Small intestine (tissue), 7 donors: ENCODE measurements around the gene DNAJB6. TPM values are rescaled to one million over a fixed set of nuclear protein-coding genes. Genes with fewer than 3 reads are reported as not detected.

Experiments
- DNase-seq, 2 donors: peaks; one replicate each; pipeline versions ENCODE4 v3.0.0 to v3.0.0-alpha.2; 2013
- FAIRE-seq: peaks from 2 replicates; lab custom pipeline; 2012; peaks lifted over from hg19 to GRCh38; lab: Jason Lieb, UNC
- H3K27ac ChIP-seq, 3 donors: one replicate each; pipeline ENCODE4 v1.5.1; 2013; ENCODE audit warnings: low read length in 2 of 3, mild to moderate bottlenecking in 2 of 3, control low read depth in 1 of 3, inconsistent platforms in 1 of 3, low read depth in 1 of 3, moderate library complexity in 1 of 3
- H3K27me3 ChIP-seq, 3 donors: one replicate each; pipeline ENCODE4 v1.6.1; 2013; ENCODE audit warnings: low read length in 3 of 3, inconsistent platforms in 1 of 3; ENCODE audit not compliant: control insufficient read depth in 3 of 3, insufficient read depth in 3 of 3
- H3K36me3 ChIP-seq, 3 donors: one replicate each; pipeline ENCODE4 v1.6.1; 2013; ENCODE audit warnings: low read length in 3 of 3, inconsistent platforms in 1 of 3, low read depth in 1 of 3, mild to moderate bottlenecking in 1 of 3, moderate library complexity in 1 of 3; ENCODE audit not compliant: control insufficient read depth in 3 of 3, insufficient read depth in 2 of 3
- H3K4me1 ChIP-seq, 3 donors: one replicate each; pipeline ENCODE4 v1.6.1; 2013; ENCODE audit warnings: low read length in 2 of 3, inconsistent platforms in 1 of 3, low read depth in 1 of 3, mild to moderate bottlenecking in 1 of 3, moderate library complexity in 1 of 3; ENCODE audit not compliant: control insufficient read depth in 3 of 3, insufficient read depth in 2 of 3
- H3K4me3 ChIP-seq, 3 donors: one replicate each; pipeline ENCODE4 v1.5.1; 2013; ENCODE audit warnings: low read length in 3 of 3, control low read depth in 1 of 3, inconsistent platforms in 1 of 3, low read depth in 1 of 3, mild to moderate bottlenecking in 1 of 3, moderate library complexity in 1 of 3
- H3K9me3 ChIP-seq, 2 donors: one replicate each; pipeline ENCODE4 v1.6.1; 2013; ENCODE audit warnings: low read depth in 1 of 2, low read length in 1 of 2; ENCODE audit not compliant: control insufficient read depth in 2 of 2, insufficient read depth in 1 of 2
- WGBS, 3 donors: extraction: QIAGEN DNeasy Blood & Tissue Kit; methylation state at CpG; one replicate each; pipeline ENCODE4 v1.1.7; 2013; 5-methylcytosine and 5-hydroxymethylcytosine counted together
- polyA plus RNA-seq, 4 donors: library from polyadenylated mRNA; stranded (reverse) in 3 of 4; unstranded in 1 of 4; fragments of 200-250 nt in 3 of 4; fragments of 120-200 nt in 1 of 4; gene quantifications; one replicate each; pipeline versions ENCODE4 v1.2.1 to v1.2.3, GENCODE V29; 2013
- donor health status: healthy with polysubstance abuse.
- donor health status: control.
- donor health status: control.
- donor health status: Bipolar disorder and iron deficiency.
- donor health status: healthy.

The DNAJB6 gene
- polyA plus RNA-seq, 4 donors: 61.7 to 88.1 (median 66.9) TPM

DNA sequence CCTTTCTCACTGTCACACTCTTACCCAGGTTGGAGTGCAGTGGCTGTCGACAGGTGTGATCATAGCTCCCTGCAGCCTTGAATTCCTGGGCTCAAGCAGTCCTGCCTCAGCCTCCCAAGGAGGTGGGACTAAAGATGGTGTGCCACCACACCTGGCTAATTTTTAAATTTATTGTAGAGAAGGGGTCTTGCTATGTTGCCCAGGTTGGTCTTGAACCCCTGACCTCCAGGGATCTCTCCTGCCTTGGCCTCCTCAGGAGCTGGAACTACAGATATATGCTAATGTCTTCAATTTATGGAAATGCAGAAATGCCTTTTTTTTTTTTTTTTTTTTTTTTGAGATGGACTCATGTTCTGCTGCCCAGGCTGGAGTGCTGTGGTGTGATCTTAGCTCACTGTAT, 42.7 kb downstream of the DNAJB6 start:
- 98 to 100% (median 100%) methylated on average over 1 of the region's 1 CpG for WGBS, 3 donors
- Histone ChIP-seq H3K36me3 (peaks cover 4 to 42% (median 11%) of the 10 kb centered on the region in 3 donors), H3K27ac (no peak overlapping the region), H3K4me1 (peaks cover 0 to 2% (median 0%) of the 10 kb centered on the region in 3 donors), H3K4me3 (no peak overlapping the region), H3K9me3 (no peaks in the 10 kb centered on the region), H3K27me3 (no peaks in the 10 kb centered on the region)
- DNase-seq (no peak), FAIRE-seq (no peak)

- Histone ChIP-seq H3K36me3 (peaks cover 4 to 44% (median 16%) of the 10 kb centered on the region in 3 donors), H3K27ac (no peak overlapping the region), H3K4me3 (no peak overlapping the region), H3K27me3 (no peaks in the 10 kb centered on the region), H3K4me1 (no peaks in the 10 kb centered on the region), H3K9me3 (no peaks in the 10 kb centered on the region)
- no peak for FAIRE-seq
- WGBS, 3 donors: 85 to 92% (median 89%) methylated on average over 7 of the region's 7 CpGs
- no peak for DNase-seq
These were observed 43.6 kb downstream of the DNAJB6 start for GRCh38 chr7:157380416-157380815.

GRCh38 chr7:157383868-157384267, 47.1 kb downstream of the DNAJB6 start:
- Histone ChIP-seq H3K36me3 (peaks cover 4 to 39% (median 18%) of the 10 kb centered on the region in 3 donors), H3K9me3 (no peaks in the 10 kb centered on the region), H3K27me3 (no peaks in the 10 kb centered on the region), H3K4me3 (no peak overlapping the region), H3K4me1 (no peaks in the 10 kb centered on the region), H3K27ac (no peak overlapping the region)
- WGBS, 3 donors: 94 to 96% (median 94%) methylated on average over 5 of the region's 5 CpGs
- DNase-seq (no peak), FAIRE-seq (no peak)

GRCh38 chr7:157384301-157384700, 47.5 kb downstream of the DNAJB6 start:
- 66 to 72% (median 71%) methylated on average over 9 of the region's 9 CpGs for WGBS, 3 donors
- Histone ChIP-seq H3K36me3 (peaks cover 4 to 39% (median 18%) of the 10 kb centered on the region in 3 donors), H3K27me3 (no peaks in the 10 kb centered on the region), H3K4me3 (no peak overlapping the region), H3K27ac (no peak overlapping the region), H3K4me1 (no peaks in the 10 kb centered on the region), H3K9me3 (no peaks in the 10 kb centered on the region)
- FAIRE-seq (no peak), DNase-seq (peak in 1 of 2 donors; percentile 20)

- no peaks in the 10 kb centered on the region for H3K4me1 ChIP-seq
- peak overlapping the region in 1 of 3 donors; percentile 82 for H3K27ac ChIP-seq
- no peaks in the 10 kb centered on the region for H3K27me3 ChIP-seq
- DNase-seq: peak; percentile 63 to 73
- no peak for FAIRE-seq
- peaks cover 7 to 49% (median 18%) of the 10 kb centered on the region in 3 donors for H3K36me3 ChIP-seq
- 52 to 82% (median 70%) methylated on average over 23 of the region's 23 CpGs for WGBS, 3 donors
- no peaks in the 10 kb centered on the region for H3K9me3 ChIP-seq
- H3K4me3 ChIP-seq: no peak overlapping the region
These were observed 50.4 kb downstream of the DNAJB6 start for GRCh38 chr7:157386979-157387800.

DNA sequence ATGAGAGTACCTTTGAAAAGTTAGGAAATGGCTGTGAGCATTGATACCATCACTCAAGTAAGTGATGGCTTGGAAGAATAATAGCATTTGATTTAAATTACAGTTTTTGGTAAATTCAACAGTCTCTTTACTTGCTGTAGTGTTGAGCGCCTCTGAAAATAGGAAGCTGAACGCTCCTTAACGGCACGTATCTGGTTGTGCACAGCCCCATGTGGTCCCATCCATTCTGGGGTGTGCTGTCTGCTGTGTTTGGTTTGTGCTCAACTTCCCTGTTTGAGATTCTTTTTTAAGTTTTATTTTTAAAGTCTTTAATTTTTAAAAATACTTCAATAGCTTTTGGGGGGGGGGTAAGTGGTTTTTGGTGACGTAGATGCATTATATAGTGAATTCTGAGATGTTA, 51.5 kb downstream of the DNAJB6 start:
- Histone ChIP-seq H3K9me3 (no peaks in the 10 kb centered on the region), H3K4me1 (no peaks in the 10 kb centered on the region), H3K27ac (no peak overlapping the region), H3K4me3 (no peak overlapping the region), H3K27me3 (no peaks in the 10 kb centered on the region), H3K36me3 (peaks cover 7 to 44% (median 16%) of the 10 kb centered on the region in 3 donors)
- DNase-seq: no peak
- WGBS, 3 donors: 95 to 99% (median 96%) methylated on average over 5 of the region's 5 CpGs
- FAIRE-seq: no peak

DNA sequence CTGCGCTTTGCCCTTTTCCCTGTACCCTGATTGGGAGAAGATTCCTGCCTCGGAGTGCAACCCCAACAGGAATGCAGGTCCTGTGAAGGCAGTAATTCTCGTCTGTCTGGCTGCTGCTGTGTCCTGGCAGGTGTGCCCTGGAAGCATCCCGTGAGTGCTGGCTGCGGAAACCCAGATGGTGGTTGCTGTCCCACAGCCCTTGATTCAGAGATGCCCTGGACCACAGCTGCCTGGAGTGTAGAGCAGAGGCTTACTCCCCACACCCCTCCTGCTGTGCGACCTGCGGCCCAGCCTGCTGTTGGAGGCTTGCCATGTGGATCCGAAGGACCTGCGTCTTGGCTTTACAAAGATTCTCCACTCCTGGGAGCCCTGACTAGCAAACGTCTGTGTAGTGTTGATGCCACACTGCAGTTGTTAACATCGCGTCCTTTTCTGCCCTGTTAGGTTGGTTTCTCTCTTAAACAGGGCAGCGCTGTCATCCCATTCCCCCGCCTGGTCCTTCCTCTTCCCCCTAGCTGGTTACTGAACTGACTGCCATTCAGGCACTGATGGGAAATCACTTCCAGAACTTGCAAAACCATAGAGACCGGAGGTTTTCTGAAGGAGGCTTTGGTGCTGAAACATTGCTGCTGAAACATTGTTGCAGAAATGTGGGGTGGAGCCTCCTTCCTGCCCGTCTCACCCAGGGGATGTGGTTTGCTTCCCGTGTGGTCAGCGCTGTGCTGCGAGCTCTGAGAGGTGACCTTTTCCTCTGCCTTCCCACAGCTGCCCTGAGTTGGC, 53.3 kb downstream of the DNAJB6 start:
- Histone ChIP-seq H3K27me3 (no peaks in the 10 kb centered on the region), H3K36me3 (peaks cover 4 to 39% (median 7%) of the 10 kb centered on the region in 3 donors), H3K9me3 (no peaks in the 10 kb centered on the region), H3K4me1 (no peaks in the 10 kb centered on the region), H3K27ac (no peak overlapping the region), H3K4me3 (no peak overlapping the region)
- FAIRE-seq: no peak
- DNase-seq: no peak
- WGBS, 3 donors: 73 to 81% (median 75%) methylated on average over 19 of the region's 19 CpGs

- H3K36me3 ChIP-seq: peaks cover 4 to 44% (median 7%) of the 10 kb centered on the region in 3 donors
- DNase-seq (no peak), FAIRE-seq (no peak)
- H3K27ac ChIP-seq: no peak overlapping the region
- no peak overlapping the region for H3K4me3 ChIP-seq
- no peaks in the 10 kb centered on the region for H3K4me1 ChIP-seq
- 91 to 94% (median 94%) methylated on average over 15 of the region's 15 CpGs for whole genome bisulfite sequencing, 3 donors
- H3K9me3 ChIP-seq: no peaks in the 10 kb centered on the region
- H3K27me3 ChIP-seq: no peaks in the 10 kb centered on the region
These were observed 54.4 kb downstream of the DNAJB6 start for GRCh38 chr7:157391036-157391710.
